Lower lobe of right lung (tissue), 2 donors: ENCODE measurements around the gene PC. TPM values are rescaled to one million over a fixed set of nuclear protein-coding genes. Genes with fewer than 3 reads are reported as not detected.
"Not testable (repeated sequence)": the region's sequence is repeated elsewhere in the genome, so short reads cannot be mapped to it uniquely, and the experiment has no call there.

ENCODE experiments used
- ATAC-seq, 2 donors: fragments of 200-7000 bp; cut with Tn5 transposase; one replicate each; pipeline ENCODE4 v1.9.1; 2020 to 2022; ENCODE audit warnings: mild to moderate bottlenecking in 2 of 2, moderate library complexity in 2 of 2
- DNase-seq: peaks from one replicate; pipeline ENCODE4 v3.0.0-alpha.2; 2020
- H3K27ac ChIP-seq: fragments of 200-600 bp; one replicate; pipeline ENCODE4 v1.8.0; 2022
- H3K27me3 ChIP-seq: fragments of 200-600 bp; one replicate; pipeline ENCODE4 v1.8.0; 2022; ENCODE audit warnings: low read depth
- H3K36me3 ChIP-seq: fragments of 200-600 bp; one replicate; pipeline ENCODE4 v1.8.0; 2022; ENCODE audit warnings: mild to moderate bottlenecking
- H3K4me1 ChIP-seq: fragments of 200-600 bp; one replicate; pipeline ENCODE4 v1.8.0; 2022
- H3K4me3 ChIP-seq: fragments of 200-600 bp; one replicate; pipeline ENCODE4 v1.8.0; 2022; ENCODE audit warnings: mild to moderate bottlenecking
- H3K9me3 ChIP-seq: fragments of 200-600 bp; one replicate; pipeline ENCODE4 v1.8.0; 2022
- CTCF ChIP-seq: fragments of 200-600 bp; IDR thresholded peaks from one replicate; pipeline ENCODE4 v1.8.0; 2022; ENCODE audit warnings: antibody characterized with exemption, mild to moderate bottlenecking
- intact Hi-C: fragments of 100-400 bp; cut with DNase I; formaldehyde crosslinking; loops from one replicate; pipeline ENCODE4 v1.11.0; 2022
- total RNA-seq: library from RNA; stranded (reverse); fragmentation: NEBNext Ultra II Directional; extraction: Animal tissue kit (Norgen Biotek cat#: 25700); gene quantifications from one replicate; pipeline ENCODE4 v1.2.1, GENCODE V29; 2021
- donor health status: DM: no; HTN: yes; CAD: no; lungs with severe emphysema.

Gene PC
- total RNA-seq, 1 donor from 2014 or later, result 14.7 TPM

- intact Hi-C loops, result loop anchor here (5.0 kb wide), 1 partner anchor 138 kb away; no protein-coding TSS in a partner anchor
- no peak for TF ChIP-seq CTCF
- DNase-seq (no peak), ATAC-seq (no peak)
- Histone ChIP-seq H3K4me1 (peaks cover 5% of the 10 kb centered on the region), H3K4me3 (no peak overlapping the region), H3K27ac (no peak overlapping the region), H3K27me3 (no peaks in the 10 kb centered on the region), H3K9me3 (no peaks in the 10 kb centered on the region), H3K36me3 (peaks cover 21% of the 10 kb centered on the region)
Measured at GRCh38 chr11:66834943-66835342, 123.2 kb downstream of the PC start.

GRCh38 chr11:66834539-66834845 is 123.7 kb downstream of the PC start:
- Histone ChIP-seq H3K36me3 (peaks cover 18% of the 10 kb centered on the region), H3K4me3 (no peak overlapping the region), H3K9me3 (no peaks in the 10 kb centered on the region), H3K27ac (no peak overlapping the region), H3K27me3 (no peaks in the 10 kb centered on the region), H3K4me1 (peaks cover 4% of the 10 kb centered on the region)
- DNase-seq (no peak), ATAC-seq (no peak)
- intact Hi-C loops, result loop anchor here (5.0 kb wide), 1 partner anchor 137 kb away; no protein-coding TSS in a partner anchor
- no peak for TF ChIP-seq CTCF

- H3K27me3 ChIP-seq, H3K36me3 ChIP-seq, intact Hi-C loops, ATAC-seq, H3K4me1 ChIP-seq, H3K4me3 ChIP-seq, DNase-seq, H3K27ac ChIP-seq, H3K9me3 ChIP-seq: not testable (repeated sequence)
Measured at GRCh38 chr11:66824573-66824972, 133.6 kb downstream of the PC start.

DNA sequence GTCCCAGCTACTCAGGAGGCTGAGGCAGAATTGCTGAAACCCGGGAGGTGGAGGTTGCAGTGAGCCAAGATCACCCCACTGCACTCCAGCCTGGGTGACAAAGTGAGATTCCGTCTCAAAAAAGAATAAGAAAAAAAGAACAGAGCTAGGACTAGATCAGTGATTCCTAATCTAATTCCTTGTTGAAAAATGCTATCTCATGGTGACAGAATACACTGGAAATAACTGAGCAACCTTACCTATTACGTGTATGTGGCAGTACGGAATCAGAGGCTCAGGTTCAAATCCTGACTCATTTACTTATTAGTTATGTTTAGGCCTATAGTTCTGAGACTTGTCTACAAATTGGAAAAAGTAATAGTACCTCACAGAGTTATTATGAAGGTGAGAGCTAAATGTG is 134.5 kb downstream of the PC start:
- no peak for ATAC-seq
- Histone ChIP-seq H3K4me1 (no peaks in the 10 kb centered on the region), H3K27ac (no peak overlapping the region), H3K9me3 (no peaks in the 10 kb centered on the region), H3K27me3 (no peaks in the 10 kb centered on the region), H3K36me3 (no peaks in the 10 kb centered on the region), H3K4me3 (no peak overlapping the region)
- no peak for TF ChIP-seq CTCF
- intact Hi-C loops, result no loop called here
- no peak for DNase-seq

DNA sequence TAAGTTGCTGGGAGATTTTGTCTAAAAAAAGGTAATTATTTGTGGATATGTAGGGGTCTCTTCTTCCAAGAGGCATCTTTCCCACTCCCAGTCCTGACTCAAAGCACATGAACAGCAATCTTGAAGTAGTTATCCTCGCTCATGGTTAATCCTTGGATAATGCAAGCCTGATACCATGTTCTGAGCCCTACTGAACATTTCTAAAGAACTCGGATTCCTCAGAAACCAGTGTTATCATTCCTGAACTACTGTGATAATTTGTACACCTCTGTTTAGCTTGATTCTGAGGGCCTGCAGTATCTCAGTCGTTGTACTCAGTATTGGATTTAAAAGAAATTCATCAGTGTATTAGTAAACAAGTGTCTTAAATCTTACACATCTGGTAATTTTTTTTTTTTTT is 137.3 kb downstream of the PC start:
- Histone ChIP-seq H3K27ac (no peak overlapping the region), H3K4me1 (no peaks in the 10 kb centered on the region), H3K36me3 (no peaks in the 10 kb centered on the region), H3K4me3 (no peak overlapping the region), H3K27me3 (no peaks in the 10 kb centered on the region), H3K9me3 (no peaks in the 10 kb centered on the region)
- no peak for DNase-seq
- TF ChIP-seq CTCF, result no peak
- ATAC-seq, result no peak
- intact Hi-C loops, result no loop called here

DNA sequence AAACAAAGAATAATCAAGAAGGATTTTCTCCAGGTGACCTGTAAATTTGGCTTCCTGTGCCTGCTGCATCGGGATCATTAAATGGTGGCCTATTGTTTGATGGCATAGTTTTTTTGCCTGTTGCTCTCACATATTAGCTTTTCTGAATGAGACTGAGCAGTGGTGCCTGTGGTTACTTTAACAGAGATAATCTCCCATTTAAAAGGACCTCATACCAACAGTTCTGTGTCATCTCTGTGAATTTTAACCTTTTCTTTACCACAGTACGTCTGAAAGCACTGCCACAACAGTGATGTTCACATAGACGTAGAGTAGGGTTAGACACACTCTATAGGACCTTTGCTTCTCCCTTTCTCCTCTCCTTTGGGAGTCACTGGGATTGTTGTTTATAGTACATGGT is 137.8 kb downstream of the PC start:
- Histone ChIP-seq H3K36me3 (no peaks in the 10 kb centered on the region), H3K4me1 (no peaks in the 10 kb centered on the region), H3K4me3 (no peak overlapping the region), H3K9me3 (no peaks in the 10 kb centered on the region), H3K27me3 (no peaks in the 10 kb centered on the region), H3K27ac (no peak overlapping the region)
- intact Hi-C loops, result no loop called here
- DNase-seq (no peak), ATAC-seq (no peak)
- TF ChIP-seq CTCF, result no peak
